ENCODE measurements around the gene RGS11. TPM values are rescaled to one million over a fixed set of nuclear protein-coding genes. Genes with fewer than 3 reads are reported as not detected.

RGS11 gene
- polyA plus RNA-seq, 1 experiment: 0.33 TPM

- ChIA-PET POLR2A (no interaction called here), CTCF (interaction anchor here (1.1 kb wide), 1 partner anchor 110 kb away, joined by 3 read pairs; no protein-coding TSS in a partner anchor)
- DNase-seq (ENCODE audit: low read depth, low spot score): no peak
- Histone ChIP-seq H3K4me3 (ENCODE audit: low read depth, low read length) (no peak overlapping the region), H3K9me3 (ENCODE audit: control insufficient read depth, insufficient read depth, low read length) (no peaks in the 10 kb centered on the region), H3K27me3 (ENCODE audit: control insufficient read depth, insufficient read depth, low read length) (no peaks in the 10 kb centered on the region), H3K27ac (ENCODE audit: low read depth, low read length) (no peak overlapping the region)
- TF ChIP-seq, protein P1, sequence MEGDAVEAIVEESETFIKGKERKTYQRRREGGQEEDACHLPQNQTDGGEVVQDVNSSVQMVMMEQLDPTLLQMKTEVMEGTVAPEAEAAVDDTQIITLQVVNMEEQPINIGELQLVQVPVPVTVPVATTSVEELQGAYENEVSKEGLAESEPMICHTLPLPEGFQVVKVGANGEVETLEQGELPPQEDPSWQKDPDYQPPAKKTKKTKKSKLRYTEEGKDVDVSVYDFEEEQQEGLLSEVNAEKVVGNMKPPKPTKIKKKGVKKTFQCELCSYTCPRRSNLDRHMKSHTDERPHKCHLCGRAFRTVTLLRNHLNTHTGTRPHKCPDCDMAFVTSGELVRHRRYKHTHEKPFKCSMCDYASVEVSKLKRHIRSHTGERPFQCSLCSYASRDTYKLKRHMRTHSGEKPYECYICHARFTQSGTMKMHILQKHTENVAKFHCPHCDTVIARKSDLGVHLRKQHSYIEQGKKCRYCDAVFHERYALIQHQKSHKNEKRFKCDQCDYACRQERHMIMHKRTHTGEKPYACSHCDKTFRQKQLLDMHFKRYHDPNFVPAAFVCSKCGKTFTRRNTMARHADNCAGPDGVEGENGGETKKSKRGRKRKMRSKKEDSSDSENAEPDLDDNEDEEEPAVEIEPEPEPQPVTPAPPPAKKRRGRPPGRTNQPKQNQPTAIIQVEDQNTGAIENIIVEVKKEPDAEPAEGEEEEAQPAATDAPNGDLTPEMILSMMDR (IDR thresholded peaks at IDR 0.05; ENCODE audit: low read depth, low read length): no peak
These were observed 32.4 kb downstream of the RGS11 start for GRCh38 chr16:243348-243747.

DNA sequence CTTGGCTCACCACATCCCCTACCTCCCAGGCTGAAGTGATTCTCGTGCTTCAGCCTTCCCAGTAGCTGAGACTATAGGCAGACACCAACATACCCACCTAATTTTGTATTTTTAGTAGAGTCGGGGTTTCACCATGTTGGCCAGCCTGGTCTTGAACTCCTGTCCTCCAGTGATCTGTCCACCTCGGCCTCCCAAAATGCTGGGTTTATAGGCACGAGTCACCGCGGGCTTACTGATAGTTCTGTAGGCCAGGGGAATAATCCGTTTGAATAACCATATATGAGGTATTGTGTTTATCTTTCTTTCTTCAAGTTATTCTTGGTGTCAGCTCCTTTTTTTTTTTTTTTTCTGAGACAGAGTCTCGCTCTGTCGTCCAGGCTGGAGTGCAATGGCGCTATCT is 33.5 kb downstream of the RGS11 start:
- Histone ChIP-seq H3K27me3 (ENCODE audit: control insufficient read depth, insufficient read depth, low read length) (no peaks in the 10 kb centered on the region), H3K27ac (ENCODE audit: low read depth, low read length) (no peak overlapping the region), H3K9me3 (ENCODE audit: control insufficient read depth, insufficient read depth, low read length) (no peaks in the 10 kb centered on the region), H3K4me3 (ENCODE audit: low read depth, low read length) (no peak overlapping the region)
- no peak for DNase-seq (ENCODE audit: low read depth, low spot score)
- ChIA-PET POLR2A (no interaction called here), CTCF (interaction anchor here (0.7 kb wide), 1 partner anchor 363 kb away, joined by 5 read pairs; no protein-coding TSS in a partner anchor)
- TF ChIP-seq, protein P1 (IDR thresholded peaks at IDR 0.05; ENCODE audit: low read depth, low read length): no peak

DNA sequence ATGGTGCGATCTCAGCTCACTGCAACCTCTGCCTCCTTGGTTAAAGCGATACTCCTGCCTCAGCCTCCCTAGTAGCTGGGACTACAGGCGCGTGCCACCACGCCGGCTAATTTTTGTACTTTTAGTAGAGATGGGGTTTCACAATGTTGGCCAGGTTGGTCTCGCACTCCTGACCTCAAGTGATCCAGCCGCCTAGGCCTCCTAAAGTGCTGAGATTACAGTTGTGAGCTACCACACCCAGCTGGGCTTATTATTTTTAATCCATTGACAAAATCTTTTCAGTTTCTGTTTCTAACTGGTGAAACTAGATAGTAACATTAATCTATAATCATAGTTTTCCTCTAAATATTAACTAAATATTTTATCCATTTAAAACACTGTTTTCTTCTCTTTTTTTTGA is 35.2 kb downstream of the RGS11 start:
- ChIA-PET POLR2A (no interaction called here), CTCF (no interaction called here)
- TF ChIP-seq, protein P1 (IDR thresholded peaks at IDR 0.05; ENCODE audit: low read depth, low read length): no peak
- DNase-seq (ENCODE audit: low read depth, low spot score): no peak
- H3K27ac ChIP-seq (ENCODE audit: low read depth, low read length): no peak overlapping the region
- H3K27me3 ChIP-seq (ENCODE audit: control insufficient read depth, insufficient read depth, low read length): no peaks in the 10 kb centered on the region
- no peak overlapping the region for H3K4me3 ChIP-seq (ENCODE audit: low read depth, low read length)
- H3K9me3 ChIP-seq (ENCODE audit: control insufficient read depth, insufficient read depth, low read length): no peaks in the 10 kb centered on the region; the same call in 1 of the 2 replicates

GRCh38 chr16:239948-240277 is 35.8 kb downstream of the RGS11 start:
- no peaks in the 10 kb centered on the region; the same call in 1 of the 2 replicates for H3K9me3 ChIP-seq (ENCODE audit: control insufficient read depth, insufficient read depth, low read length)
- TF ChIP-seq, protein P1 (IDR thresholded peaks at IDR 0.05; ENCODE audit: low read depth, low read length): no peak
- no peak overlapping the region for H3K4me3 ChIP-seq (ENCODE audit: low read depth, low read length)
- no peak overlapping the region for H3K27ac ChIP-seq (ENCODE audit: low read depth, low read length)
- ChIA-PET CTCF (interaction anchor here (0.7 to 0.9 kb wide), 2 partner anchors 123 to 1123 kb away, joined by 3 read pairs; no protein-coding TSS in a partner anchor), POLR2A (no interaction called here)
- DNase-seq (ENCODE audit: low read depth, low spot score): no peak
- H3K27me3 ChIP-seq (ENCODE audit: control insufficient read depth, insufficient read depth, low read length): no peaks in the 10 kb centered on the region

- POLR2A ChIA-PET: interaction anchor here (0.7 to 1.3 kb wide), 3 partner anchors 16 to 34 kb away, joined by 4 to 5 read pairs (median 4); no protein-coding TSS in a partner anchor
- H3K4me3 ChIP-seq (ENCODE audit: low read depth, low read length): peak within 1 kb of the TSS; percentile 89
- H3K9me3 ChIP-seq (ENCODE audit: control insufficient read depth, insufficient read depth, low read length): no peaks in the 10 kb centered on the region; the same call in 1 of the 2 replicates
- CTCF ChIA-PET: interaction anchor here (0.6 to 1.8 kb wide), 6 partner anchors 9 to 489 kb away, joined by 3 to 6 read pairs (median 4); no protein-coding TSS in a partner anchor
- TF ChIP-seq, protein P1 (IDR thresholded peaks at IDR 0.05; ENCODE audit: low read depth, low read length): peak; percentile 54
- peak within 1 kb of the TSS; percentile 97 for H3K27ac ChIP-seq (ENCODE audit: low read depth, low read length)
- DNase-seq (ENCODE audit: low read depth, low spot score): peak; percentile 57
- H3K27me3 ChIP-seq (ENCODE audit: control insufficient read depth, insufficient read depth, low read length): no peaks in the 10 kb centered on the region
These were observed 41.1 kb downstream of the RGS11 start, which contains the start of gene FAM234A for GRCh38 chr16:234468-235305. Gene FAM234A, plus strand, starts transcription at chr16:234821. Its CDS starts 19,593 bp downstream, at chr16:254414.
